ENCODE results near the gene EML5.

DNA sequence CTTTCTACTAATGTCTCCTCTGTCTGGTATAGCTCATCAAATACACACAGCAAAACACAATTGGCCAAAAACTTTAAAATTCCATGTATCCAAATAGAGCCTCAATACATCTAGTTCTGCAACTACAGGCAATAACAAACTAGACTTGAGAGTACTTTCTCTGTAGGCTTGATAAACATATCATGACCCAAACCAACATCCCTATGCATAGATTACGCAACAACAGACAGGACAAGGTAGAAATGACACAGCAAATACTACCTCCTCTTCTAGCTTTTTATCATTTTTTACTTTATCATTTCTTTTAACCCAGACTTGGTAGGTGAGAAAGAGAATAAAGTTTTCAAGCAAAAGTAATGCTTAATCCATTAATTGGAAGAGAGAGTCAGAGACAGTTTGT, 41.8 kb downstream of the EML5 start:
- TF ChIP-seq, protein P1, sequence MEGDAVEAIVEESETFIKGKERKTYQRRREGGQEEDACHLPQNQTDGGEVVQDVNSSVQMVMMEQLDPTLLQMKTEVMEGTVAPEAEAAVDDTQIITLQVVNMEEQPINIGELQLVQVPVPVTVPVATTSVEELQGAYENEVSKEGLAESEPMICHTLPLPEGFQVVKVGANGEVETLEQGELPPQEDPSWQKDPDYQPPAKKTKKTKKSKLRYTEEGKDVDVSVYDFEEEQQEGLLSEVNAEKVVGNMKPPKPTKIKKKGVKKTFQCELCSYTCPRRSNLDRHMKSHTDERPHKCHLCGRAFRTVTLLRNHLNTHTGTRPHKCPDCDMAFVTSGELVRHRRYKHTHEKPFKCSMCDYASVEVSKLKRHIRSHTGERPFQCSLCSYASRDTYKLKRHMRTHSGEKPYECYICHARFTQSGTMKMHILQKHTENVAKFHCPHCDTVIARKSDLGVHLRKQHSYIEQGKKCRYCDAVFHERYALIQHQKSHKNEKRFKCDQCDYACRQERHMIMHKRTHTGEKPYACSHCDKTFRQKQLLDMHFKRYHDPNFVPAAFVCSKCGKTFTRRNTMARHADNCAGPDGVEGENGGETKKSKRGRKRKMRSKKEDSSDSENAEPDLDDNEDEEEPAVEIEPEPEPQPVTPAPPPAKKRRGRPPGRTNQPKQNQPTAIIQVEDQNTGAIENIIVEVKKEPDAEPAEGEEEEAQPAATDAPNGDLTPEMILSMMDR (IDR thresholded peaks at IDR 0.05), result no peak
- no peak for TF ChIP-seq POLR2A (IDR thresholded peaks at IDR 0.05)
